DMS114 treated with DMSO at 0.1 percent for 48 hours (cell line): Measurements from ENCODE around the gene ZEB2.

Experiments used
- DNase-seq: peaks from one replicate; lab custom pipeline; 2025; ENCODE audit not compliant: unreplicated experiment; lab: John Stamatoyannopoulos, UW

ZEB2 gene

GRCh38 chr2:144429396-144430112, 90.4 kb downstream of the ZEB2 start:
- DNase-seq: no peak

- DNase-seq: no peak
Measured at GRCh38 chr2:144426981-144427479, 92.9 kb downstream of the ZEB2 start.

GRCh38 chr2:144426355-144426754, 93.6 kb downstream of the ZEB2 start:
- no peak for DNase-seq

DNA sequence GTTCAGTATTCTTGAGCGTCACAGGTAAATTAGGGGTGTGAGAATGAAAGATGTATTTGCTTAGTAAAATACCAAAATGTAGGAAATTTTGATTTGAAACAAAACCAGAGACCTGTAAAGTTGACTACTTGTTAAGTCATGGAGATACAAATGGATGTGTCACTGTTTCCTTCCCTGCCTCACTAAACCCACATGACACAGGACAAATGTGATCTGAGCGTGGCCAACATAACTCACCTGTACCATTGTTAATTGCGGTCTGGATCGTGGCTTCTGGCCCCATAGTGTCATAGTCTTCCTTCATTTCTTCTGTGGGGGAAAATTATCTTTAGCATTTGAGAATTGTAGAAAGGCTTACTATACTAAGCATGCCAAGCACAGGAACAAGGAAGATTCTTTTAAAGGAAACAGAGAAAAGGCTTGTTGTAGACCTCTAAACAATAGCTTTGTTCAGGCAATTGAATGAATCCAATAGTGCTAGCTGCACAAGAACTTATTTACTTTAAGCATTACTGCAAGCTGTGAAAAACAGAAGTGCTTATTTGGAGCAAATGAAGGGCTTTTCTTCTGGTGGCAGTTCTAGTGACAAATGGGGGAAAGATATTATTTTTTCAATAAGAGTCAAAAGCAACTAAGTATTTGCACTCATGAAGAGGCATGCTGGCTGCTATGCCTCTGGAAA, 95.2 kb downstream of the ZEB2 start:
- no peak for DNase-seq

GRCh38 chr2:144421606-144422510, 98.1 kb downstream of the ZEB2 start:
- no peak for DNase-seq

GRCh38 chr2:144419218-144419617, 100.7 kb downstream of the ZEB2 start:
- DNase-seq: no peak

DNA sequence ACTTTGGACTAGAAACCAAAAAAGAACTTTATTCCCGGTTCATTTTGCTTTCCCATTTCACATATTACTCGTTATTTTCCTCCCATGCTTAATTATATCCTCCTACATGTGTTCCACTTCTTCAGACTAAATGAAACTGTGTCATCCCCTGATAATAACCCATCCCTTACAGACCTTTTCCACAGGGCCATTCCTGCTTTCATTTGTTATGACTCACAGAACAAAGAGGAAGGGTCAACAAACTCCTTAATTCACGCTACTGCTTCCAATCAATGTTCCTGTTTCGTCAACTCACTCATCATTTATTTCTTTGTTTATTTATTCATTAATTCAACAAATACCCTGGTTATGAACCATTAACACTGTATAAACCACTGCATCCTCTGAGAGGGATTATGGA, 104.5 kb downstream of the ZEB2 start:
- no peak for DNase-seq

GRCh38 chr2:144414324-144414845, 105.5 kb downstream of the ZEB2 start:
- no peak for DNase-seq

DNA sequence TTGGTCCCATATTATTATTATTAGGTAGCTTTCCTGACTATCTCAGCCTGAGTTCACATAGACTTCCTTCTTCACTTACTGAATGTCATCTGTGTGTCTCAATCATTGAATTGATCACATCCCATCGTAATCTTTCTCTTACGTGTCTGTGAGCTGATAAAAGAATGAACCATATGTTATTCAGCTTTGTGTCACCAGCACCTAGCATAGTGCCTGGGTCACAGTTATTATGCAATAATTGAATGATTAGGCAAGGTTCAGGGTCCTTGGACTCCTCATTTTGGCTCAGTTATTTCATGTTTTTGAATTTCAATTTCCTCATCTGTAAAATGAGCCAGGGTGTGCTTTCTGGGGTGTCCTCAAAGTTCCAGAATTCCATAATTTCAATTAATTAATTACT, 107.2 kb downstream of the ZEB2 start:
- DNase-seq: no peak

- no peak for DNase-seq
Measured at GRCh38 chr2:144411473-144411872, 108.4 kb downstream of the ZEB2 start.

DNA sequence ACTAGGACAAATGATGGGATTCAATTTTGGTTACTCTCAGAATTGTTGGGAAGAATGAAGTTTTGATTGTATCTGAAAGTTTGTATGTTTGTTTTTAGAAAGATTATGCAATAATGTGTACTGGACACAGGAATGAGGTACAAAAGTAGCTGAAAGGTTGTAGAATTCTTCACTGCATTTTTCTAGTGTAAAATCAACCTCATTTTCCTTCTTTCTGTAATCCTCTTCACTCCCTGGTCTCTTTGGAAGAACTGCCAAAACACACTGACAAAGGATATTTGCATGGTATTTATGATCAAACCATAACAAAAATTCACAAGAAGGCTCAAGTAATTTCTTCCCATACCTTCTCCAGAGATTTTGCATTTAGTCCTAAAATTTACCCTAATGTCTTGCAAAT, 110.7 kb downstream of the ZEB2 start:
- no peak for DNase-seq

DNA sequence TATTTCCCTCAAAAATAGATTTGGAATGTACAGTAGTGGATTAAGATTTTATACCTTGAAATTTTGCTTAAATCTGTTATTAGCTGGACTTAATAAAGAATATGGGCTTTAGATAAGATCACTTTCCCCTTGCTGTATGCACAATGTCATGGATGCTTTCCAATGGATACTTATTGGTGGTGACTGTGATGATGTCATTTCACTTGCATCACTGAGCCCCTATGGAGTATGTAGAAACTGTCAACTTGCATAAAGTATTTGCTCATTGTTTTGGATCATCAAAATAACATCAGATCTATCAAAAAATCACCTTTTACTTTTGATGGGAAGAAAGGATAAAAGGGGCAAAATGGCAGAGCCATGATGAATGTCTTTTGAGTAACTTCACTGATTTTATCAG, 112.7 kb downstream of the ZEB2 start:
- no peak for DNase-seq

- no peak for DNase-seq
Measured at GRCh38 chr2:144405982-144406788, 113.7 kb downstream of the ZEB2 start.

- DNase-seq: no peak
Measured at GRCh38 chr2:144405321-144405720, 114.6 kb downstream of the ZEB2 start.

DNA sequence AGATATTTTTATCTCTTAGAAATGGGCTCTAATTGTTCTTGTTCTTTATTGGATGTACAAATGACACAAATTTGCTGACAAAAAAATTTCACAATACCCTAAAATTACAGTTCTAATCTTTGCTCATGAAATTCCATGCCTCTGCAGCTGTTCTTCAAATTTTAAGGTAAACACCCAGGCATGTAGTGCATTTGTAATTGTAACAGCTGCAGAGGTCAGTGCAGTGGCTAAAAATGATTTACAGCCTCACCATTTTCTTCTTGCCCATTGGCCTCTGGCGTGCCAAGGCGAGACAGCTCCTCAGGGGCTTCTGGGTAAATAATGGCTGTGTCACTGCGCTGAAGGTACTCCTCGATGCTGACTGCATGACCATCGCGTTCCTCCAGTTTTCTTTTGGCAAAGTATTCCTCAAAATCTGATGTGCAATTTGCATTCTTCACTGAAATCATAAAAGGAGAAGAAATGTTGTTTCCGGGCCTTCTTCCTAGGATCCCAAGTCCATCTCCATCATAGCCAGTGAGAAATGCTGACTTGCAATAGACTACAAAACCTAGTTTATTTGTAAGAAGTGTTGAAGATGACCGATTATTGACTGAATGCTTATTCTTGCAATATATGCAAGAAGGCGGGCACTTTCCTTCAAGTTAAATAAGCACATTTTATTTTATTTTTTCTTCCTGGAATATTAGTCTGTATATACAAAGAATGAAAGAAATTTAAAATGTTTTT, 115.2 kb downstream of the ZEB2 start:
- DNase-seq: no peak

- DNase-seq: no peak
Measured at GRCh38 chr2:144403933-144404332, 116.0 kb downstream of the ZEB2 start.

DNA sequence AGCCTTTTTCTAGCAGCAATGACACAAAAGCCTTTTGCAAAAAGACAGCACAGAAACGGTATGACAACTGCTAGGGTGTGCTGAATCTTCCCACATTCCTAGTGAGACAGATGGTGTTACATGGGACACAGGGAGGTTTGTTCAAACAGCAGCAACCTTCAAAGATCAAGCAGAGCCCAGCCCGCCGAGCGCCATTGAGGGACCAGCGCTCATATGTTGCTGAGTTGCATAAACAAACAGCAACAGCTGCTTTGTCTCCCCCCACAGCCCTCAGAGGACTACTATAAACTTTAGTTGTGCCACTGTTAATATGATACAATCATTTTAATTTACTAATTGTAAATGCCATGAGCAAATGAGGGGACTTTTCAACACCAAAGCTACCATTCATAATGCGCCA, 117.7 kb downstream of the ZEB2 start:
- DNase-seq: no peak

DNA sequence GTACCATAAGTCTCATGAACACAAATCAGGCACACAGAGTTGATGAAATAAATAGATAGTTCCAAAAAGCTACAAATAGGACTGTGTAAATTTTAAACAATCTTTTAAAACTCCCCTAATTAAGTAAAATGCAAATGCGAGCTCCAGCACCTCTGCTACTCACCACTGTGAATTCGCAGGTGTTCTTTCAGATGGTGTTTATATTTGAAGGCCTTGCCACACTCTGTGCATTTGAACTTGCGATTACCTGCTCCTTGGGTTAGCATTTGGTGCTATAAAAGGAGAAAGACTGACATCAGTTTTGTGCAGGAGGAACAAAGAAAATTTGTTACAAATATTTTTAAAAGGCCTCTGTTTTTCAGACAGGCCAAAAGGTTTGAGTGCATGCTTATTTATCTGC, 118.9 kb downstream of the ZEB2 start:
- no peak for DNase-seq

GRCh38 chr2:144396318-144396717, 123.6 kb downstream of the ZEB2 start:
- DNase-seq: no peak
